Mesendoderm (in vitro differentiated cells): ENCODE measurements around the gene KCNH3.

ENCODE experiments used
- DNase-seq: peaks from one replicate; pipeline ENCODE4 v3.0.0; 2013
- H2AK5ac ChIP-seq: 2 replicates; pipeline ENCODE4 v1.6.1; 2013; ENCODE audit warnings: low read length, inconsistent platforms
- H2BK120ac ChIP-seq: 2 replicates; pipeline ENCODE4 v1.6.1; 2013; ENCODE audit warnings: low read depth, mild to moderate bottlenecking, low read length, moderate library complexity, mixed read lengths
- H2BK15ac ChIP-seq: replicated peaks from 2 replicates; pipeline ENCODE4 v1.6.1; 2013; ENCODE audit warnings: low read depth, mild to moderate bottlenecking, moderate library complexity
- H2BK5ac ChIP-seq: 2 replicates; pipeline ENCODE4 v1.6.1; 2013; ENCODE audit warnings: low read length, inconsistent platforms
- H3K18ac ChIP-seq: 2 replicates; pipeline ENCODE4 v1.6.1; 2013; ENCODE audit warnings: mild to moderate bottlenecking, low read length, mixed read lengths
- H3K23ac ChIP-seq: one replicate; pipeline ENCODE4 v1.6.1; 2013; ENCODE audit warnings: low read length
- H3K27ac ChIP-seq: 2 replicates; pipeline ENCODE4 v1.5.1; 2013; ENCODE audit warnings: low read depth, mild to moderate bottlenecking, inconsistent platforms, low read length, moderate library complexity
- H3K27me3 ChIP-seq: 2 replicates; pipeline ENCODE4 v1.6.1; 2013; ENCODE audit warnings: low read length, control low read depth, mild to moderate bottlenecking, inconsistent platforms; ENCODE audit not compliant: insufficient read depth, poor library complexity
- H3K36me3 ChIP-seq: 2 replicates; pipeline ENCODE4 v1.6.1; 2013; ENCODE audit warnings: low read length, inconsistent platforms; ENCODE audit not compliant: control insufficient read depth, insufficient read depth
- H3K4ac ChIP-seq: one replicate; pipeline ENCODE4 v1.6.1; 2013; ENCODE audit warnings: low read depth, mild to moderate bottlenecking, low read length, moderate library complexity
- H3K4me1 ChIP-seq: 2 replicates; pipeline ENCODE4 v1.6.1; 2013; ENCODE audit warnings: low read depth, low read length, inconsistent platforms; ENCODE audit not compliant: control insufficient read depth
- H3K4me2 ChIP-seq: 2 replicates; pipeline ENCODE4 v1.6.1; 2013; ENCODE audit warnings: low read length
- H3K4me3 ChIP-seq: 2 replicates; pipeline ENCODE4 v1.5.1; 2013; ENCODE audit warnings: mild to moderate bottlenecking, low read length
- H3K56ac ChIP-seq: one replicate; pipeline ENCODE4 v1.6.1; 2013; ENCODE audit warnings: low read length
- H3K79me1 ChIP-seq: 2 replicates; pipeline ENCODE4 v1.6.1; 2013; ENCODE audit warnings: low read length, inconsistent platforms
- H3K79me2 ChIP-seq: 2 replicates; pipeline ENCODE4 v1.6.1; 2013; ENCODE audit warnings: mild to moderate bottlenecking, low read length; ENCODE audit not compliant: control insufficient read depth, insufficient read depth
- H3K9ac ChIP-seq: 2 replicates; pipeline ENCODE4 v1.6.1; 2013; ENCODE audit warnings: low read length, inconsistent platforms
- H4K5ac ChIP-seq: one replicate; pipeline ENCODE4 v1.6.1; 2013; ENCODE audit warnings: low read length
- H4K8ac ChIP-seq: one replicate; pipeline ENCODE4 v1.6.1; 2013; ENCODE audit warnings: low read depth, mild to moderate bottlenecking, control low read depth, low read length, moderate library complexity
- WGBS: extraction: QIAGEN DNeasy Blood & Tissue Kit; methylation state at CpG from one replicate; pipeline ENCODE4 v1.1.7; 2013; ENCODE audit warnings: low lambda C conversion rate, missing lambda C conversion rate; ENCODE audit not compliant: insufficient coverage; ENCODE audit errors: extremely low coverage; 5-methylcytosine and 5-hydroxymethylcytosine counted together

The KCNH3 gene

GRCh38 chr12:49582850-49583249 is 44.0 kb downstream of the KCNH3 start:
- no peak for DNase-seq
- Histone ChIP-seq H3K79me2 (no peaks in the 10 kb centered on the region), H2BK120ac (no peak overlapping the region), H3K4me2 (no peak overlapping the region), H2BK15ac (no peak overlapping the region), H3K18ac (no peak overlapping the region), H2BK5ac (no peak overlapping the region), H3K79me1 (peaks cover 2% of the 10 kb centered on the region), H4K5ac (no peak overlapping the region), H3K56ac (no peak overlapping the region), H3K9ac (no peak overlapping the region), H3K27me3 (no peaks in the 10 kb centered on the region), H4K8ac (no peak overlapping the region), H3K27ac (no peak overlapping the region), H3K23ac (no peak overlapping the region), H3K4ac (no peak overlapping the region), H3K4me1 (no peaks in the 10 kb centered on the region), H3K4me3 (no peak overlapping the region), H3K36me3 (no peaks in the 10 kb centered on the region), H2AK5ac (no peak overlapping the region)
- WGBS, result 100% methylated on average over 1 of the region's 4 CpGs

GRCh38 chr12:49583366-49584094 is 44.7 kb downstream of the KCNH3 start:
- Histone ChIP-seq H2BK15ac (no peak overlapping the region), H4K8ac (no peak overlapping the region), H3K18ac (no peak overlapping the region), H3K79me2 (no peaks in the 10 kb centered on the region), H3K56ac (no peak overlapping the region), H3K27me3 (no peaks in the 10 kb centered on the region), H4K5ac (no peak overlapping the region), H2BK120ac (no peak overlapping the region), H3K4me1 (no peaks in the 10 kb centered on the region), H3K4me2 (no peak overlapping the region), H2BK5ac (no peak overlapping the region), H3K79me1 (peaks cover 2% of the 10 kb centered on the region), H3K4me3 (no peak overlapping the region), H3K27ac (no peak overlapping the region), H3K36me3 (no peaks in the 10 kb centered on the region), H2AK5ac (no peak overlapping the region), H3K9ac (no peak overlapping the region), H3K23ac (no peak overlapping the region), H3K4ac (no peak overlapping the region)
- no peak for DNase-seq
- no CpG with 5 or more reads among the region's 13 CpGs for WGBS

DNA sequence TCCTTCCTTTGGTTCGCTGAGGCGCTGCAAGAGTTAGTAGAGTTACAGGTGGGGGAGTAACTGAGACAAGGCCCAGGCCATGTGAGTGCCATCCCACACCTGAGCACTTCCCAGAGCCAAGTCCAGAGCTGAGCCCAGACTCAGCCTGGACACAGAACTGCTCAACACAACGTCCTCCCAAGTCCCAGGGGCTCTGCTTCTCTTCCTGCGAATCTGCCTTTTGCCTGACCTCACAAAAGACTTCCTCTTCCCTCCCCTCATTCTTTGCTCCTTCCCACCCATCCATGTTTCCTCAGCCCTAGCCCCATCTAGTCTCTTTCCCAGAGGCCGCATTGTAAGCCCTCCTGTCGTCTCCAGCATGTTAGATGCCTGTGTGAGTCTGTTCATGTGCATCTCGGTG is 45.8 kb downstream of the KCNH3 start:
- no CpG with 5 or more reads among the region's 7 CpGs for WGBS
- Histone ChIP-seq H3K9ac (no peak overlapping the region), H4K5ac (no peak overlapping the region), H2AK5ac (no peak overlapping the region), H3K79me1 (peaks cover 2% of the 10 kb centered on the region), H3K27ac (no peak overlapping the region), H4K8ac (no peak overlapping the region), H3K4me2 (no peak overlapping the region), H3K56ac (no peak overlapping the region), H3K18ac (no peak overlapping the region), H3K79me2 (no peaks in the 10 kb centered on the region), H3K4me1 (no peaks in the 10 kb centered on the region), H3K27me3 (no peaks in the 10 kb centered on the region), H2BK5ac (no peak overlapping the region), H3K4me3 (no peak overlapping the region), H2BK15ac (no peak overlapping the region), H2BK120ac (no peak overlapping the region), H3K4ac (no peak overlapping the region), H3K36me3 (no peaks in the 10 kb centered on the region), H3K23ac (no peak overlapping the region)
- no peak for DNase-seq

DNA sequence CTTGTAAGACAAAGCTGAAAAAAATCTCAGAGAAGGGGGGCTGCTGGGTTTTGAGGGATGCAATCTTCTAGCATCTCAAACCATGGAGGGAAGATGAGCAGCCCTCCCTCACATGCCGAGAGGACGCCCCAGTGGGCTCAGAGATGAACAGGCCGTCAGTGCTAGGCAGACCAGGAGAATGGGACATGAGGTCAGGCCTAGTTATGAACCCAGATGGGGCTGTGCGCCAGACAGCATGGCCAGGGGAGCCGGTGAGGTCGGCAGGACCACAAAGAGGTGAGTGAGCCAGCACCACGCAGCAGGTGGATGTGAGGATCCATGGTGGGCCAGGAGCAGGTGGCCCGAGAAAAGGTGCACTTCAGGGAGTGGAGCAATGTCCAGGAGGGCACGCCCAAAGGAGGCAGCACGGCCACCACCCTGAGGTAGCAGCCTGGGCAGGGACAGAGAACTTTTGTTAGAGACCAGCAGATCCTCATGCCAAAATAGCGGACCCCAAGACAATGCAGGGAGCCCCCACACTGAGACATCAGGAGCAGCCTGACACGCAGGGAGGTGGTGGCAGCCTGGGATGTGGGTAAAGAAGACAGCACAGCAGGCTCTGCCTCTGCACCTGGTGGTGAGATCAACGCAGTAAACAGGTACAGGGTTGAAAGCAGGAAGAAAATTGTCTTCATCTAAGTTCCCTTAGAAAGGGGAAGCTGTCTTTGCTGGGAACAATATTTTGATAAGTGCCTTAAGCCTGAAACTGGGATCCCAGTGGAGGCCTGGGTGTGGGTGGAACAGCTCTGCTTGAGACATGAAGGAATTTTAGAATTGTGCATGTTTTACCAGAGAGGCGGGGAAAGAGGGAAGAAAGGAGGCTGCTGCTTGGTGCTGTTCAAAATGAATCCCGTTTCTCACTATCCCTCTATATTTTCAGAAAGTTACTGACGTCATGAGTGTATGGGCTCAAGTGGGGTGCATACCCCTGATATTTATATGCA is 46.9 kb downstream of the KCNH3 start:
- Histone ChIP-seq H3K18ac (no peak overlapping the region), H4K5ac (no peak overlapping the region), H3K79me2 (no peaks in the 10 kb centered on the region), H2BK120ac (no peak overlapping the region), H3K27me3 (no peaks in the 10 kb centered on the region), H2BK15ac (no peak overlapping the region), H3K79me1 (peaks cover 2% of the 10 kb centered on the region), H3K27ac (no peak overlapping the region), H3K23ac (no peak overlapping the region), H2BK5ac (no peak overlapping the region), H4K8ac (no peak overlapping the region), H3K36me3 (no peaks in the 10 kb centered on the region), H3K4ac (no peak overlapping the region), H3K4me1 (no peaks in the 10 kb centered on the region), H3K9ac (no peak overlapping the region), H3K4me3 (no peak overlapping the region), H2AK5ac (no peak overlapping the region), H3K4me2 (no peak overlapping the region), H3K56ac (no peak overlapping the region)
- no peak for DNase-seq
- no CpG with 5 or more reads among the region's 16 CpGs for WGBS

DNA sequence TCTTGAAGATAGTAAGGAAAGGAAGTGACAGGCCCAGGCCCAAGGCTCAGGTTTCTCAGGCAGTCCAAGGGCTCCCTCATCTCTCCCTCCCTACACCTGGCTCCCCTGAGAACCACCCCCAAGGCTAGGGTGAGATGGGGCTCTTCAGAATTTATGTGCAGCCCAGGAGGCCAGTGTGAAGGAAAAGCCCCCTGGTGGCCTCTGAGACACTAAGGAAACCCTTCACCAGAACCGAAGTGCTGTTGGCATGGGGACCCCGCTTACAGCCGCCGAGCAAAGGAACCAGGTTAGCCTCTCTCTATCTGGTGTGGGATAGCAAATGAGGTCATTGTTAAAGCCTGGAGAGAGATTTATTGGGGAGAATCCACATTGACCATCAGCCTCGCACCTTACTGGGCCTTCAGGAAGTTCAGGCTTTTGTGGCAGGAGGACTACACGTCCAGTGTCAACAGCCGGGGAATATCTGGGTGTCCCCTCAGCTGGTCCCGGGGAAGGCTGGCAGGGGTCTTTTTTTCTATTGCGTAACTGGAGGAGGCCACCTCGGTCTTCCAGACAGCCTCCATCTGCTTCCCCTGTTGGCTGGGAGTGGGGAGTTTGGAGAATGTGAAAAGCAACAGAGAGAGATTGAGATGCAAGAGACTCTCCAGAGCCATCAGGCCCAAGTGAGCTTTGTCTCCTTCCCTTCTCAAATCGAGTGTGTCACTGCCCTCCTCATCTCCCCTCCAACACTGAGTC is 48.5 kb downstream of the KCNH3 start:
- H3K9ac ChIP-seq, result no peak overlapping the region
- DNase-seq, result peak; percentile 25
- H3K56ac ChIP-seq, result no peak overlapping the region
- no peak overlapping the region for H4K5ac ChIP-seq
- no peak overlapping the region for H3K4me2 ChIP-seq
- H2AK5ac ChIP-seq, result no peak overlapping the region
- no peak overlapping the region for H2BK5ac ChIP-seq
- no peak overlapping the region for H3K4ac ChIP-seq
- H3K27ac ChIP-seq, result no peak overlapping the region
- no peak overlapping the region for H2BK15ac ChIP-seq
- H3K18ac ChIP-seq, result no peak overlapping the region
- H3K36me3 ChIP-seq, result no peaks in the 10 kb centered on the region
- H3K79me1 ChIP-seq, result no peaks in the 10 kb centered on the region
- H2BK120ac ChIP-seq, result no peak overlapping the region
- WGBS, result no CpG with 5 or more reads among the region's 11 CpGs
- H3K4me3 ChIP-seq, result no peak overlapping the region
- no peaks in the 10 kb centered on the region for H3K4me1 ChIP-seq
- H3K23ac ChIP-seq, result no peak overlapping the region
- H3K27me3 ChIP-seq, result no peaks in the 10 kb centered on the region
- H3K79me2 ChIP-seq, result no peaks in the 10 kb centered on the region
- H4K8ac ChIP-seq, result no peak overlapping the region
